ENCODE data around the gene NCAPD3. TPM values are rescaled to one million over a fixed set of nuclear protein-coding genes. Genes with fewer than 3 reads are reported as not detected.

NCAPD3 gene
- total and polyA plus RNA-seq, 4 donors, result 4.4 to 23.5 (median 16.5) TPM

DNA sequence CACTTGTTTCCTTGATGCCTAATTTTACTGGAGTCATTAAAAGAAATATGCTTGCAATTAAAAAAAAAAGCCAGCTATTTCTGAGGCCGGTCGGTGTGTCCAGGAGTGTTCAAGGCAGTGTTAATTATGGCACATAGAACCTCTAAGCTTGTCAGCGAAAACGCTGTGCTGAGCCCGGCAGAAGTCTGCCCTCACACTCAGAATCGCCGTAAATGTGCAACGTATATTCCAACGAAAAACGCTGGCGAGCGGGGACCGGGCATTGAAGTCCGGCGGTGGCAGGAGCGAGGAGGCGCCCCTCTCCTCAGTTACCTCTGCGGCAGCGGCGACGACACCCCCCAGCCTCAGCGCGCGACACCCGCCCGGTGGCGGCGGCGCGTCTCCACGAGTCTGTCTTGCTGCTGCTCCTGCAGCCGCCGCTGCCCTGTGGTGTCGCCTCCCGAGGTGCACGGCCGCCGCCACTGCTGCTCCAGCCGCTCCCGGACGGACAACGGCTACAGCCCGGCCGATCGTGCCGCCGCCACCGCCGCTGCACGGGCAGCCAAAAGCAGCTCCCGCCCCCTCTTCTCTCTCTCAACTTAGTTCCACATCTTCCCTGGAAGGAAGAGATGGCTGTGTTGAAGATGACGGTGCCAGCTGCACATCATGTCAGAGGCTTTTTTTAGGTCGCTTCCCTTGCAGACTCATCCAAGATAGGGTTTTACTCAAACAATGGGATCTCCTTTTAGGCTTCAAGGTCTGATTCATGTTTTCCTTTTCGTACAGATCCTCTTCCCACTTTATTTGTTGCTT, 98.9 kb downstream of the NCAPD3 start:
- Histone ChIP-seq H3K4me1 (ENCODE audit: control insufficient read depth in 5 of 5, insufficient read depth in 5 of 5, low read length in 5 of 5) (peaks cover 10 to 41% (median 15%) of the 10 kb centered on the region in 5 donors), H3K27me3 (ENCODE audit: control insufficient read depth in 3 of 3, insufficient read depth in 3 of 3, low read length in 2 of 3) (peaks cover 0 to 13% (median 2%) of the 10 kb centered on the region in 3 donors), H3K27ac (ENCODE audit: low read depth in 1 of 2, low read length in 1 of 2) (peak overlapping the region; percentile 87), H3K4me3 (peak overlapping the region; percentile 41), H3K36me3 (ENCODE audit: control insufficient read depth in 4 of 4, insufficient read depth in 4 of 4, low read length in 4 of 4) (no peaks in the 10 kb centered on the region), H3K9me3 (ENCODE audit: control insufficient read depth in 4 of 4, insufficient read depth in 3 of 4, low read length in 3 of 4) (peaks cover 0 to 2% (median 0%) of the 10 kb centered on the region in 4 donors), H3K9ac (ENCODE audit: insufficient read depth in 1 of 2, low read length in 2 of 2) (no peak overlapping the region)
- ATAC-seq (ENCODE audit: insufficient read depth, low FRiP score) (peak; percentile 10), DNase-seq (peak; percentile 48 to 61 (median 53))
- 6 to 7% methylated on average over 47 to 54 of the region's 54 CpGs for WGBS, 2 donors
- TF ChIP-seq, protein P1, sequence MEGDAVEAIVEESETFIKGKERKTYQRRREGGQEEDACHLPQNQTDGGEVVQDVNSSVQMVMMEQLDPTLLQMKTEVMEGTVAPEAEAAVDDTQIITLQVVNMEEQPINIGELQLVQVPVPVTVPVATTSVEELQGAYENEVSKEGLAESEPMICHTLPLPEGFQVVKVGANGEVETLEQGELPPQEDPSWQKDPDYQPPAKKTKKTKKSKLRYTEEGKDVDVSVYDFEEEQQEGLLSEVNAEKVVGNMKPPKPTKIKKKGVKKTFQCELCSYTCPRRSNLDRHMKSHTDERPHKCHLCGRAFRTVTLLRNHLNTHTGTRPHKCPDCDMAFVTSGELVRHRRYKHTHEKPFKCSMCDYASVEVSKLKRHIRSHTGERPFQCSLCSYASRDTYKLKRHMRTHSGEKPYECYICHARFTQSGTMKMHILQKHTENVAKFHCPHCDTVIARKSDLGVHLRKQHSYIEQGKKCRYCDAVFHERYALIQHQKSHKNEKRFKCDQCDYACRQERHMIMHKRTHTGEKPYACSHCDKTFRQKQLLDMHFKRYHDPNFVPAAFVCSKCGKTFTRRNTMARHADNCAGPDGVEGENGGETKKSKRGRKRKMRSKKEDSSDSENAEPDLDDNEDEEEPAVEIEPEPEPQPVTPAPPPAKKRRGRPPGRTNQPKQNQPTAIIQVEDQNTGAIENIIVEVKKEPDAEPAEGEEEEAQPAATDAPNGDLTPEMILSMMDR (IDR thresholded peaks at IDR 0.05; ENCODE audit: control extremely low read depth, extremely low read depth), result no peak

DNA sequence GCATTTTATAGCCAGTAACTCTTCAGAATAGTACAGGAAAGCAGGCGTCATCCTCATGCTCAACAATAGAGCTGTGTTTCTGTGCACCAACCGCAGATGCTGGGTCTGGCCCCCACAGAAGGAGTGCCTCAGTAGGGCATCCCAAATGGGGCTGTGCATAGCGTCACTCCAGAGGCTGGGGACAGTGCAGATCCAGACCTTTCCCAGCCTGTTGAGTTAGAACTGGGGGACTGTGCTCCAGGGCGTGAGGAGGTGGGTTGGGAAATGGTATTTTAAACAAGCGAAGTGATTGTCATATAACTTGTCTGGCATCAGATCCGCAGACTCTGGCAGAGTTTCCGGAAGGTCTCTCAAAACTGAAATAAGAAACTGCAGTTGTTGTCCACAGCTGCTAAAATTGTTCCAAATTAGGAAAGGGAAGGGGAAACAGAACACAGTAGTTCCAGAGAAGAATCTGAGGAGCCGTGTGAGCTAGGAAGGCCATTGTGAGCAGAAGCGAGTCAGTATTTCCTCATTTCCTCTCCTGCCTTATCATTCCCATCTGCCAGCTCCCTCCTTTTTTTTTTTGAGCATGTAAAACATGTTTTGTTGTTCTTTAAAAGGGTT, 102.7 kb downstream of the NCAPD3 start:
- H3K9me3 ChIP-seq (ENCODE audit: control insufficient read depth in 4 of 4, insufficient read depth in 3 of 4, low read length in 3 of 4), result peaks cover 0 to 2% (median 0%) of the 10 kb centered on the region in 4 donors
- TF ChIP-seq, protein P1 (IDR thresholded peaks at IDR 0.05; ENCODE audit: control extremely low read depth, extremely low read depth), result no peak

DNA sequence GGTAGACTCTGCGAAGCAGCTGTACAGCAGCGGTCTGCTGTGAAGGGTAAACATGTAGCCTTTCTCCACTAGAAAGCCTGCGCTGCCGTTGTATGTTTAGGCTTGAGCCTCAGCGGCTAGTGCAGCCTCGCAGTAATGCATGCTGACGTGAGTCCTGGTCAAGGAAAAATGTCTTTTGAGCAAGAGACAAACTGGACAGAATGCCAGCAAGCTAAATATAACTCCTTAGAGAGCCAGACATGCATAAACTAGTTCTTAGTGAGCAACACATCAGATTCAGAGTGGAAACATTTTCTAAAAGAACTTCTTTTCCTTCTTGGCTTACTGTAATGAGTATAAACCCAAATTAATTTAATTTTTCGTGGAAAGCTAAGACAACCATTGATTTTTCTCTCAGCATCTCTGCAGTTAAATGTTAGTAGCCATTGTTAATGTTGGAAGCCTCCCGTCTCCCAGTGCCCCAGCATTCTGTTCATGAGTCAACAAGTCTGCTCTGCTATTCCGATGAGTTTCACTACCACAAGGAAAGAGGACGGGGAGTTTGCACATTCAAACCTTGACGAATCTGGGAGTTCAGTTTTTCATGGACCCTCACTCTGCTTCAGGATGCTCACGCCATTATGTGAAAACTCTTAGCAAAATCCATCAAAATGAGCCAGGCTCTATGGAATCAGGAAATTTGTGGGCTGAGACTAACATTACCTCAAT, 103.5 kb downstream of the NCAPD3 start:
- H3K27ac ChIP-seq (ENCODE audit: low read depth in 1 of 2, low read length in 1 of 2), result peak overlapping the region; percentile 60 to 84
- ATAC-seq (ENCODE audit: insufficient read depth, low FRiP score), result peak; percentile 37
- H3K27me3 ChIP-seq (ENCODE audit: control insufficient read depth in 3 of 3, insufficient read depth in 3 of 3, low read length in 2 of 3), result peaks cover 0 to 9% (median 2%) of the 10 kb centered on the region in 3 donors
- H3K9ac ChIP-seq (ENCODE audit: insufficient read depth in 1 of 2, low read length in 2 of 2), result peak overlapping the region in 1 of 2 donors; percentile 69
- H3K4me1 ChIP-seq (ENCODE audit: control insufficient read depth in 5 of 5, insufficient read depth in 5 of 5, low read length in 5 of 5), result peaks cover 4 to 38% (median 12%) of the 10 kb centered on the region in 5 donors
- TF ChIP-seq, protein P1 (IDR thresholded peaks at IDR 0.05; ENCODE audit: control extremely low read depth, extremely low read depth), result no peak
- peak; percentile 76 to 97 (median 93) for DNase-seq
- peaks cover 0 to 2% (median 0%) of the 10 kb centered on the region in 4 donors for H3K9me3 ChIP-seq (ENCODE audit: control insufficient read depth in 4 of 4, insufficient read depth in 3 of 4, low read length in 3 of 4)
- no peak overlapping the region for H3K4me3 ChIP-seq
- no peaks in the 10 kb centered on the region for H3K36me3 ChIP-seq (ENCODE audit: control insufficient read depth in 4 of 4, insufficient read depth in 4 of 4, low read length in 4 of 4)
- 50 to 73% methylated on average over 13 of the region's 13 CpGs for whole genome bisulfite sequencing, 2 donors

More for the DNA sequence above, 102.7 kb downstream of the NCAPD3 start:
- peaks cover 8 to 45% (median 14%) of the 10 kb centered on the region in 5 donors for H3K4me1 ChIP-seq (ENCODE audit: control insufficient read depth in 5 of 5, insufficient read depth in 5 of 5, low read length in 5 of 5)
- H3K27me3 ChIP-seq (ENCODE audit: control insufficient read depth in 3 of 3, insufficient read depth in 3 of 3, low read length in 2 of 3), result peaks cover 0 to 13% (median 2%) of the 10 kb centered on the region in 3 donors
- WGBS, 2 donors, result 35 to 37% methylated on average over 9 of the region's 9 CpGs
- H3K36me3 ChIP-seq (ENCODE audit: control insufficient read depth in 4 of 4, insufficient read depth in 4 of 4, low read length in 4 of 4), result no peaks in the 10 kb centered on the region
- H3K4me3 ChIP-seq, result no peak overlapping the region
- ATAC-seq (ENCODE audit: insufficient read depth, low FRiP score) (no peak), DNase-seq (peak; percentile 72 to 90 (median 89))
- peak overlapping the region in 1 of 2 donors; percentile 69 for H3K9ac ChIP-seq (ENCODE audit: insufficient read depth in 1 of 2, low read length in 2 of 2)
- H3K27ac ChIP-seq (ENCODE audit: low read depth in 1 of 2, low read length in 1 of 2), result peak overlapping the region; percentile 83 to 84

Data from lung (tissue), 12 donors.